HEK293 (cell line): Measurements from ENCODE around the gene ESPNL.

Experiments used
- ZBTB7A ChIP-seq: fragments of 450-650 bp; formaldehyde crosslinking; IDR thresholded peaks from 2 replicates; pipeline ENCODE4 v1.5.1; 2016; ENCODE audit warnings: low read depth, missing biosample characterization, missing genetic modification characterization
- ZNF184 ChIP-seq: fragments of 450-650 bp; IDR thresholded peaks from 2 replicates; pipeline ENCODE4 v1.5.1; 2018; ENCODE audit warnings: missing biosample characterization, mild to moderate bottlenecking, missing genetic modification characterization
- ZNF555 ChIP-seq: fragments of 450-650 bp; formaldehyde crosslinking; conservative IDR thresholded peaks from 2 replicates; pipeline ENCODE4 v1.5.1; 2017; ENCODE audit warnings: missing biosample characterization, mild to moderate bottlenecking, missing genetic modification characterization, inconsistent platforms
- TF ChIP-seq, protein P1 (sequence below): fragments of 450-650 bp; formaldehyde crosslinking; IDR thresholded peaks from 2 replicates; pipeline ENCODE4 v1.5.1; 2016; ENCODE audit warnings: missing biosample characterization, missing genetic modification characterization
- TF ChIP-seq, protein P2 (sequence below): fragments of 450-650 bp; formaldehyde crosslinking; IDR thresholded peaks from 2 replicates; pipeline ENCODE4; 2016; ENCODE audit warnings: missing biosample characterization, missing genetic modification characterization
- TF ChIP-seq, protein P3 (sequence below): fragments of 450-650 bp; formaldehyde crosslinking; IDR thresholded peaks from 2 replicates; pipeline ENCODE4 v1.5.1; 2016; ENCODE audit warnings: missing biosample characterization, missing genetic modification characterization

DNA sequence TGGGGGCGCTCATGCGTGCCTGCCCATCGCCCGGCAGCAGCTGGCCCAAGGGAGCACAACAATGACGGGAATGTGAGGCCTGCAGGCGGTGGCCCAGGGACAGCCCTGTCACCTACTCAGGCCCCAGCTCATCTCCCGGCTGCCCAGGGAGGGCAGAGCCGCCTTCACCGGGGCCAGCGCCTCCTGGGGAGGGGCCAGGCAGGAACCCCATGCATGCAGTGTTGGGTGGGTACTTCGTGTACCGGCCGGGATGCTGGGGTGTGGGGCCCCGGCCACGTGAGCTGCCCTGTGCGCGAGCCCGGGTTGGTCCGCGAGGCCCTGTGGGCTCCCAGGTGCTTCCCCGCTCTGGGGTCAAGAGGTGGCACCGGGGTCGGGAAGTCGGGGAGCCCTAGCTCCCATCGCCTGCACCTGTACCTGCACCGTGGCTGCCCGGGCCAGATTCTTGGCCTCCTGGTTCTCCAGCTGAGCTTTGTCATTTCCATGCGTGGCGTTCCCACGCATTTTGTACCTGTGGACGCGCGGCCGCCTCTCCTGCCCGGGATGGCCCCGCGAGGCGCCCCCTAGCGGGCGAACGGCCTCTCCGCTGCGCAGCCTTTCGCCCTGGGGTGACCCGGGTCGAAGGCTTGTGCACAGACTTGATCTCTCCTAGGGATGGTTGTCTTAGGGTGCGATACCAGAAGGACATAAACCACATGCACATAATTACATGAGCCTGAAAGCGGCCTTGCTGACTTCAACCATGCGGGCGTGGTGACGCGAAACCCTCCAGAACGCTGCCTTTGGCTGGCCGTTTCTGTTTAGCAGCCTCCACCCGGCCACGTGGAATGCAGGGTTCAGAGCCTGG lies 39.3 kb downstream of the ESPNL start:
- TF ChIP-seq ZBTB7A (tag by site-specific recombination) (no peak), ZNF555 (no peak), ZNF184 (tag by site-specific recombination) (no peak)
- TF ChIP-seq, protein P1, sequence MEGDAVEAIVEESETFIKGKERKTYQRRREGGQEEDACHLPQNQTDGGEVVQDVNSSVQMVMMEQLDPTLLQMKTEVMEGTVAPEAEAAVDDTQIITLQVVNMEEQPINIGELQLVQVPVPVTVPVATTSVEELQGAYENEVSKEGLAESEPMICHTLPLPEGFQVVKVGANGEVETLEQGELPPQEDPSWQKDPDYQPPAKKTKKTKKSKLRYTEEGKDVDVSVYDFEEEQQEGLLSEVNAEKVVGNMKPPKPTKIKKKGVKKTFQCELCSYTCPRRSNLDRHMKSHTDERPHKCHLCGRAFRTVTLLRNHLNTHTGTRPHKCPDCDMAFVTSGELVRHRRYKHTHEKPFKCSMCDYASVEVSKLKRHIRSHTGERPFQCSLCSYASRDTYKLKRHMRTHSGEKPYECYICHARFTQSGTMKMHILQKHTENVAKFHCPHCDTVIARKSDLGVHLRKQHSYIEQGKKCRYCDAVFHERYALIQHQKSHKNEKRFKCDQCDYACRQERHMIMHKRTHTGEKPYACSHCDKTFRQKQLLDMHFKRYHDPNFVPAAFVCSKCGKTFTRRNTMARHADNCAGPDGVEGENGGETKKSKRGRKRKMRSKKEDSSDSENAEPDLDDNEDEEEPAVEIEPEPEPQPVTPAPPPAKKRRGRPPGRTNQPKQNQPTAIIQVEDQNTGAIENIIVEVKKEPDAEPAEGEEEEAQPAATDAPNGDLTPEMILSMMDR (tag by site-specific recombination) = no peak
- TF ChIP-seq, protein P2, sequence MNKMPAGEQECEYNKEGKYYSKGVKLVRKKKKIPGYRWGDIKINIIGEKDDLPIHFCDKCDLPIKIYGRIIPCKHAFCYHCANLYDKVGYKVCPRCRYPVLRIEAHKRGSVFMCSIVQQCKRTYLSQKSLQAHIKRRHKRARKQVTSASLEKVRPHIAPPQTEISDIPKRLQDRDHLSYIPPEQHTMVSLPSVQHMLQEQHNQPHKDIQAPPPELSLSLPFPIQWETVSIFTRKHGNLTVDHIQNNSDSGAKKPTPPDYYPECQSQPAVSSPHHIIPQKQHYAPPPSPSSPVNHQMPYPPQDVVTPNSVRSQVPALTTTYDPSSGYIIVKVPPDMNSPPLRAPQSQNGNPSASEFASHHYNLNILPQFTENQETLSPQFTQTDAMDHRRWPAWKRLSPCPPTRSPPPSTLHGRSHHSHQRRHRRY (tag by site-specific recombination) = no peak
- TF ChIP-seq, protein P3, sequence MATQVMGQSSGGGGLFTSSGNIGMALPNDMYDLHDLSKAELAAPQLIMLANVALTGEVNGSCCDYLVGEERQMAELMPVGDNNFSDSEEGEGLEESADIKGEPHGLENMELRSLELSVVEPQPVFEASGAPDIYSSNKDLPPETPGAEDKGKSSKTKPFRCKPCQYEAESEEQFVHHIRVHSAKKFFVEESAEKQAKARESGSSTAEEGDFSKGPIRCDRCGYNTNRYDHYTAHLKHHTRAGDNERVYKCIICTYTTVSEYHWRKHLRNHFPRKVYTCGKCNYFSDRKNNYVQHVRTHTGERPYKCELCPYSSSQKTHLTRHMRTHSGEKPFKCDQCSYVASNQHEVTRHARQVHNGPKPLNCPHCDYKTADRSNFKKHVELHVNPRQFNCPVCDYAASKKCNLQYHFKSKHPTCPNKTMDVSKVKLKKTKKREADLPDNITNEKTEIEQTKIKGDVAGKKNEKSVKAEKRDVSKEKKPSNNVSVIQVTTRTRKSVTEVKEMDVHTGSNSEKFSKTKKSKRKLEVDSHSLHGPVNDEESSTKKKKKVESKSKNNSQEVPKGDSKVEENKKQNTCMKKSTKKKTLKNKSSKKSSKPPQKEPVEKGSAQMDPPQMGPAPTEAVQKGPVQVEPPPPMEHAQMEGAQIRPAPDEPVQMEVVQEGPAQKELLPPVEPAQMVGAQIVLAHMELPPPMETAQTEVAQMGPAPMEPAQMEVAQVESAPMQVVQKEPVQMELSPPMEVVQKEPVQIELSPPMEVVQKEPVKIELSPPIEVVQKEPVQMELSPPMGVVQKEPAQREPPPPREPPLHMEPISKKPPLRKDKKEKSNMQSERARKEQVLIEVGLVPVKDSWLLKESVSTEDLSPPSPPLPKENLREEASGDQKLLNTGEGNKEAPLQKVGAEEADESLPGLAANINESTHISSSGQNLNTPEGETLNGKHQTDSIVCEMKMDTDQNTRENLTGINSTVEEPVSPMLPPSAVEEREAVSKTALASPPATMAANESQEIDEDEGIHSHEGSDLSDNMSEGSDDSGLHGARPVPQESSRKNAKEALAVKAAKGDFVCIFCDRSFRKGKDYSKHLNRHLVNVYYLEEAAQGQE (tag by site-specific recombination) = no peak
